ENCODE results near the gene GGTLC2. TPM values are rescaled to one million over a fixed set of nuclear protein-coding genes. Genes with fewer than 3 reads are reported as not detected.

Gene GGTLC2
- total RNA-seq, 1 donor from 2014 or later = not detected

Other genes starting within 250 kb of the GGTLC2 start
- gene ZNF280B, start 135.9 kb upstream of the GGTLC2 start, total RNA-seq = 2.8 and 3.2 TPM in 2 replicates
- not detected in 2 replicates for gene ZNF280A, start 124.3 kb upstream of the GGTLC2 start, total RNA-seq
- gene PRAME, start 85.3 kb upstream of the GGTLC2 start, total RNA-seq = not detected in 2 replicates
- not detected in 2 replicates for gene IGLL5, start 243.2 kb downstream of the GGTLC2 start, total RNA-seq

All from activated CD4-positive, alpha-beta T cell treated with anti-CD3 and anti-CD28 coated beads, Interleukin-2, amount 10 ng/mL, durations not matched to agents 24 days and 14 days (primary cell).